Stimulated activated CD4-positive, alpha-beta T cell treated with anti-CD3 and anti-CD28 coated beads, TNF-alpha, amount 100 ng/mL, for 1 hour (primary cell): ENCODE measurements around the gene CDCA7.
"Not testable (repeated sequence)": the region's sequence is repeated elsewhere in the genome, so short reads cannot be mapped to it uniquely, and the experiment has no call there.

Experiments used
- DNase-seq, 3 donors: peaks; one replicate each; pipeline ENCODE4 v3.0.0-alpha.2; 2020; ENCODE audit warnings: low read depth in 3 of 3, low spot score in 1 of 3

Gene CDCA7

DNA sequence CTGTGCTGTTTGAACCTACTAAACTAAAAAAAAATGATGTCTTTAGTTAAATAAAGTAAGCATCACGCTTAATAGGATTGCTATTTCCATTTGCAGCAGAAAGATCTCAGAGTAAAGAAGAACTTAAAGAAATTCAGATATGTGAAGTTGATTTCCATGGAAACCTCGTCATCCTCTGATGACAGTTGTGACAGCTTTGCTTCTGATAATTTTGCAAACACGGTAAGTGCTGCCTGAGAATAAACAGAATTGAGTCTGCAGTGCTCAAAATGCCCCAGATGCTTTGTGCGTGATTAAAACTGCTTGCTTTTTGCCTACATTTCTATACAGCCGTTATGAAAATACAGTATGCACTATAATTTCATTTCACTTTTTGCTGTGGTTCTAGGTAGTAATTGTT is 3.9 kb downstream of the CDCA7 start:
- DNase-seq, result no peak

DNA sequence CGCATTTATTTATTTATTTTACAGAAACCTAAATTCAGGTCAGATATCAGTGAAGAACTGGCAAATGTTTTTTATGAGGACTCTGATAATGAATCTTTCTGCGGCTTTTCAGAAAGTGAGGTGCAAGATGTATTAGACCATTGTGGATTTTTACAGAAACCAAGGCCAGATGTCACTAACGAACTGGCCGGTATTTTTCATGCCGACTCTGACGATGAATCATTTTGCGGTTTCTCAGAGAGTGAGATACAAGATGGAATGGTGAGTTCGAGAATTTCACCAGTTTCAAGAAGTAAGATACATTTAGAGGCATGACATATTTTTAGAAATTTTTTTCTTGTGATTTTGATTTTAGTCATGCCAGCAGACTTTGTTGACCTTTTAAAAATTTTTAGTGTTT is 4.6 kb downstream of the CDCA7 start:
- DNase-seq, result no peak

DNA sequence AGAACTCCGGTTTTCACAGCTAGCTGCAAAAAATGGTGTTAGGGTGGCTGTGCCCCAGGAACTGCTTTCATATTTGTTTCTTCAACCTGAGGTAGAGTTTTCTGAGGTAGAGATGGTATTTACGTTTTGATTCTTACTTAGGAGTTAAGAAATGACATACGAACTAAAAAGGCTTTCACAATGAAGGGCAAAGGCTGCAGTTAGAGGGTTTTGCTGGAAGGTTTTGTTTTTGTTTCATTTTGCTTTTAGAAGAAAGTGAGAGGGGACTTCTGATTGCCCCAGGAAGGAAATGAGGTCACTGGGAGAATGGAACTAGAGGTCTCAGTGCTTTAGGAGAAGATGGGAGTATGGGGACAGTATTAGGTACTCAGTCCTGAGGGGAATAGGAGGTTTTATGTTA is 15.5 kb downstream of the CDCA7 start:
- DNase-seq, result no peak

DNA sequence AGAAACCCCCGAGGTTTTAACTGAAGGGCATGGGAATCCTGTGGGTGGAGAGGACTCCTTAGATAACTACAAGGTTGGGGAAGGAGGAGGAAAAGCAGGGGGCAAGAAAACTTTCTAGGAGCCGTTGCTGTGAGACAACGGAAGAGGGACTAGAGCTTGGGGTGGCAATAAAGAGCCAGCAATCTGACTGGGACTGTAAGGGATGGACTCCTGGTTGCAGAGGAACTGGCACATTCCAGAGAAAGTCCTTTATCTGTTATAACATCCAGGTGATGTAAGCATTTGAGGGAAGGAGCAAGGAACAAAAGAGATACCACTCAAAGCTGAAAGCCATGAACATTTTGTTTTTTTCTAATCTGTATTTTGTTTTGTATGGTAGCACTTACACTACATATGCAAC is 16.4 kb downstream of the CDCA7 start:
- no peak for DNase-seq

DNA sequence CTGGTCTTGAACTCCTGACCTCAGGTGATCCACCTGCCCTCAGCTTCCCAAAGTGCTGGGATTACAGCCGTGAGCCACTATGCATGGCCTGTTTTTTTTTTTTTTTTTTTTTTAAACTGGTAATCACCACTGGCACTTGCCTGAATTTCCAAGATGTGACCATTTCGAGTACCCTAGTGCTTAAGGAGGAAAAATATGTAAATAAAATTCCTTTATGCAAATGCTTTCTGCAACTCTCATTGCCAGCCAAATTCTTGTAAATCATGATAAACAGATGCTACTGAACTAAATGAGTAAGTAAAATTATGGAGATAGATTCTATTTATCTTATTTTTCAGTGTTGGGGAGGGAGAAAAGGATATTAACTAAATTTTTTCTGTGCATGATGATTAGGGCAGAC is 18.6 kb downstream of the CDCA7 start:
- no peak for DNase-seq

DNA sequence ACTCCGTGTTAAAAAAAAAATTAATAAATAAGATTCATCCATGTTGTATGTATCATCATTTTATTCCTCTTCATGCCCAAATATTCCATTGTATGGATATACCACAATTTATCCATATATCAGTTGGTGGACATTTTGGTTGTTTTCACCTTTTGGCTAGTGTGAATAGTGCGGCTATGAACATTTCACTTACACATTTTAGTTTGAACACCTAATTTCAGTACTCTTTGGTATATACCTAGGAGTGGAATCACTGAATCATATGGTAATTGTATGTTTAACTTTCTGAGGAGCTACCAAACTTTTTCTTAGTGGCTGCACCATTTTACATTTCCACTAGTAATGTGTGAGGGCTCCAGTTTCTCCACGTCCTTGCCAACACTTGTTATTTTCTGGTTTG is 20.0 kb downstream of the CDCA7 start:
- no peak for DNase-seq

DNA sequence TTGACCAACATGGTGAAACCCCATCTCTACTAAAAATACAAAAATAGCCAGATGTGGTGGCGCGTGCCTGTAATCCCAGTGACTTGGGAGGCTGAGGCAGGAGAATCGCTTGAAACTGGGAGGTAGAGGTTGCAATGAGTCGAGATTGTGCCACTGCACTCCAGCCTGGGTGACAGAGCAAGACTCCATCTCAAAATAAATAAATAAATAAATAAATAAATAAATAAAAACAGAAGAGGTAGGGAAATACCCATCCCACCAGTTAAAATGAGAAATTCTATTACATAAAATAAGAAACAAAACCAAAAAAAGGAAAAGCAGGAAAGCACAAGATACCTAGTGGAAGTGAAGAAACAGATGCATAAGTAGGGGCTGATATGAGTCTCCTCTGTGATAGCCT is 30.9 kb downstream of the CDCA7 start:
- DNase-seq, result not testable (repeated sequence)

DNA sequence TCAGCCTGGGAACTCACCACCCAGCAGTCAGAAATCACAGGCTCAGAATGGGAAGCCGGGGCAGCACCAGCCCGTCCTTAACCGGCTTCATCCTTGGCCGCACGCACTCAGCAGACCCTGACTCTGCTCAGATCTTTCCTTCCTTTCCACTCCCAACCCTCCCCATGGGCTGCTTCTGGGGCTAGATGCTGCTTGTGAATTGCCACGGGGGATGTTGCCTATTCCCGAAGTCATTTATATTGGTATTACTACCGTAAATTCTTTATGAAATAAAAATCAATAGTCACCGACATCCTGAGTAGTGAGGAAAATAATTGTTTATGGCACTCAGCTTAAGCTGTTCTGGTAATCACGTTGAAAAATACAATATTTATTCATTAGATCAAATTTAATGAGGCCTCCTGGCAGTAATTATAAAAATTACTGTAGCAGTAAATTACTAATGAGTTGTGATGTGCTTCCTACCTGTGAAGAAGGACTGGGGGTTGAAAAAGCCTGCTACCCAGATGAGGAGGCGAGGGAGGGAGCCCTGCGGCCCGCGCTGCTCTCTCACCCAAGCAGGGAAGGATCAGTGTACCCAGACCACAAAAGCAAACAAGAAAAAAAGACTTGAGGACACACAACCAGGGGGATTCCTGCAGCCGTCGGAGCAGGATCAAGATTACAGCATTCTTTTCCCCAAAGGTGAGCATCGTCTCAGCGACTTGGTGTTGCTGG is 31.5 kb downstream of the CDCA7 start:
- DNase-seq, result no peak

DNA sequence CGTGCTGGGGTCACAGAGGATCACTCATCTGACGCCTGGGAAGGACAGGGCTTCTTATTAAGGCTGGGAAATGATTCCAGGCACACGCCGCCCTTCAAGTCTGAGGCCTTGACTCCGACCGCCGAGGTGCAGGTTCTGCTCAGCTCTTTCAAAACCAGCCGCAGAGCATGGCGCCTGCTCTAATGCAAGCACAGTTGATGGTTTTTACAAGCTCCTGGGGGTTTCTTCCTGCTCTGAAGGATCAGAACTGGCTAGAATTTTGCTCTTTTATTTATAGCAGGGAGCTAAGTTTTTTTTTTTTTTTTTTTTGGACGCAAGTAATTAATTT is 32.0 kb downstream of the CDCA7 start:
- no peak for DNase-seq

DNA sequence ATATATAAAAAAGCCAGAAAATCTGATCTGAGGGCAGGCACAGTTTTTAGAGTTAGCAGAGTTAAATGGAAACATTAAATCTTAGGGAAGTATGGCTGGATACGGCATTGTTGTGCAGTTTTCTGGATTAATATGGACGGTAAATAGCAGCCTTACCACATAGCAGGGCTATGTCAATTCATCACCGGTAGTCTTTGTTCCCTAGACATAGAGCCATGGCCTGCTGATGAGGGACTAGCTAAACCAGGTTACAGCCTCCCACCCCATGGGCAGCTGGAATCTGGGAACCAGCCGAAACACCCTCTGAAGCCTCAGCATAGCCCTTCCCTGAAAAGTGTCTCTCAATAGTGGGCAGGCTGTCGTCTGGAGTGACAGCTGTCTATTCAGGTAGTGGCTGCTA is 32.4 kb downstream of the CDCA7 start:
- DNase-seq, result no peak

DNA sequence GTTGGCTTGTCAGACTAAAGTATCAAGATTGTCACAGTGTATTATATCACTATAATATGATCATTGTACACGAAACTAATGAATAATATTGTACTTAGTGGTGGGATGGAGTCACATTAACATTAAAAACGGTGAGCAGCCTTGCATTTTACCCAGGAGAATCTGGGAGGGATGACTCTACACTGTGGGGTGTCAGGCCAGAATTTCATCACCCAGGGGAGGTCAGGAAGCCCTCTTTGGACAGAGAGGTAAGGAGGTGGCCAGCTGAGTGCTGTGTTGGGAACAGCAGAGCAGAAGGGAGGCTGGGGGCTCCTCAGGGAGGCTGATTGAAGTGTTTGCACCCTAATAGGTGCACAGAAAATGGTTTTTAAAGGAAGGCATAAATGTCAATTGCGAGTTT is 33.0 kb downstream of the CDCA7 start:
- DNase-seq, result no peak

DNA sequence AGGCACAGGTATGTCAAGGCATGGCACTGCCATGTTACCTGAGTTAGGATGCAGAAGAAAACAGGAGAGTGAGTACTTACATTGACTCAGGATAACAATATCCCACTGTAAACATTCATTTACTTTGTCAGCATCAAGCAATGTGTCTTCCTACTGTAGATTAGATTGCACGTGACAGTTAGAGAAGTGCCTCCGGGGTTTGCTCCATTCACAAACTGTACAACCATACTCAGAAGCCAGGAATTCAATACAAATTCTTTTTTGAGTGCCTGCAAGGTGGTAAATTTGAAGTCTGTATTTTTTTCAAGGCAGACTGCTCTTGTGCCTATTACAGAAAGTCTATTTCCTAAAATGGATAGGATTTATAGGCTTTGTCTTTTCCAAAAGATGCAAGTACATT is 34.1 kb downstream of the CDCA7 start:
- DNase-seq, result no peak

DNA sequence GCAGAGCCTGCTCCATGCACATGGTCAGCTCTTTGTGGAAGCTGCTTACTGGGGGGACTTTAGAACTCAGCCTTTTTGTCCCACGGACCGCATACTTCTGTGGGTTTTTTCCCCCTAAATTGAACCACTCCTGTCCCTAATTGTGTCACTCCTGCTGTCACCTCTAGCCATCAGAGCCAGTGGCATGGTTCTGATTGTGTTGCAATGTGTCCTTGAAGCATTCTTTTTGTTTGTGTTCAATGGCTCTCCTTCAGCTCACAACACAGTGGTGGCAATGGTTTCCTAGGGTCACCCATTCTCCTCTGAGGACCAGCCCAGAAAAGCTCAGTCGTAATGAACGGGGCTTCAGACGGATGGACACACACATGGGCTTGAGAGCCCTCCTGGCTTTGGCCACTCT is 35.4 kb downstream of the CDCA7 start:
- DNase-seq, result no peak

DNA sequence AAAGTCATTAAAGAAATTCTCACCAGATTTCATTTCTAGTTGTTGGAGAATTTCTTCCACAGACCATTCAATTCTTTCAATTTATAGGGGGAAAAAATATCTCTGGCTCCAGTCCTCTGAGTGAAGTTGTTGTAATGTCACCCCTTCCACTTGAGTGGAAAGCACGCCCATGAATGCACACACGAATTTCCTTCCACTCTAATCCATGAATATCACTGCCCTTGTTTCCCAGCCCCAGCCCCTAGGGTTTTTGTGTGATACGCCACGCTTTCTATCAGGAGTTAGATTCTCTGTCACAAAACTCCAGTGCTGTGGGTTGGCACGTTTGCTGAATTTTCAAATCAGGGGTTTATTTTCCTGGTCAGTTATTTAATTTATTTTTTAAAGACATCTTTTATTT is 38.1 kb downstream of the CDCA7 start:
- no peak for DNase-seq

DNA sequence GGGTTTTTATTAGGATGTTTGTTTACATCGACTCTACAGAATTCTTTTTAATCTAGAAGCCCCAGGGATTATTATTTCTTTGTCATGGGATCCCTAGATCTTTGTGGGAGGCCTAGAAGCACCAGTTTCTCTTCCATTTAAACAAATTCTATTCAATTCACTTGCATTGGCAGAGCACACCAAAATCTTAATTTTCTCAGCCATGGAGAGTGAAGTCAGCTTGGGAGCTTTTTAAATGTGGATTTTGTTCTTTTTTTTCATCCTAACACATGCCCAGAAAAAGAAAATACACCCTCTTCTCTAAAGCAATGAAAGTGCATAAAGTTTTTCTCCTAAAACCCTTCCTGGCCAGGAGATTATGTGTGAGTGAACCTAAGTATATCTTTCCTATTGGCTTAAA is 38.5 kb downstream of the CDCA7 start:
- DNase-seq, result no peak

DNA sequence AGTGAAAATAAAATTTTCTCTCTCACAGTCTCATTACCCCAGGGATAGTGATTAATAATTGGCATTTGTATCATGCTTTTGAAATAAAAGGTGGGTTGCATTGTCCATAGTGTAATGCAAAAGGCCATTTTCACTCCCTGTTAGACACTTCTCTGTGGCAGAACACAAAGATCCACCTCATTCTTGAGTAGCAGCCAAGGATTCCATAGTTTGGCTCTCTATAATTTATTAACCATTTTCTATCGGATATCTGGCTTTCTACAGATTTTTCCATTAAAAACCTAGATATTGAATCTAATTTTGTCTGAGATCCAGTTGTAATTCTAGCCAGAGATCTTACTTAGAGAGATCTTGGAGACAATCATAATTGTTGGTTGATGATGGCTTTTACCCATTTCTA is 39.0 kb downstream of the CDCA7 start:
- no peak for DNase-seq

DNA sequence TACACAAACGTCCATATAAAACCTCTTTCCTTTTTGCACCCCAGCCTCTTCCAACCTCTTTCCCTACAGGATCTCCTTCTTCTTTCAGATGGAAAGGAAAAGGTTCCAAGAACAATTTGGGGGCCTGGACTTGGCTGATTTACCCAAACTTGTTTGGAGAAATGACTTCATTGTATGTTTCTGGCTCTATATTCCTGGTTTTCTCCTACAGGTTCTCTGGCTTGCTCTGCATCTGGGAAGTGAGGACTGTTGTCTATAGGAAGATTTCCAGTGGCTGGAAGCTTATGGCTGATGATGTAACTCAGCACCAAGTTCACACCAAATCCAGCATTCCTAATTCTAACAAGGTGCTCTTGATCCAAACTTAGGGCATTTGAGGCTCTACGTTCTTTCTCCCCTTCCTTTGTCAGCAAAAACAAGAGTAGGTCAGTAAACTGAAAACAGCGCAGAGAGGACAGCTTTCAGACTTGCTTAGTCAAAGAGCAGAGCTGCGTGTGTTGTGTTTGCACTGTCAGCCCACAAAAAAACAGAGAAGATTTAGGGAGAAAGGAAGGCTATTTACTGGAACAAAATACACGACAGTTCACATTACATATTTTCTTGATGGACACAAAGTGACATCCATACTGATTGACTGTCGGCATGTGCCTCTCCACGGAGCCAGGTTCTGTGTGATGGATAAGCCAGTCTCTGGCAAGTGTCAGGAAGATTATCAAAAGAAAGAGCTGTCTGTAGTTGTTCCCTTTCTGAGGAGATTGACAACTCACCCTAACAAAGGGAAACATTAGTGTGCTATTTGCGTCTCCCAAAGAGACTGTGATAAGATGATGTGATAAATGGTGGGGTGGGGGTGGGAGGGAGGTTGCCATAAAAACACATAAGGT is 39.7 kb downstream of the CDCA7 start:
- no peak for DNase-seq

DNA sequence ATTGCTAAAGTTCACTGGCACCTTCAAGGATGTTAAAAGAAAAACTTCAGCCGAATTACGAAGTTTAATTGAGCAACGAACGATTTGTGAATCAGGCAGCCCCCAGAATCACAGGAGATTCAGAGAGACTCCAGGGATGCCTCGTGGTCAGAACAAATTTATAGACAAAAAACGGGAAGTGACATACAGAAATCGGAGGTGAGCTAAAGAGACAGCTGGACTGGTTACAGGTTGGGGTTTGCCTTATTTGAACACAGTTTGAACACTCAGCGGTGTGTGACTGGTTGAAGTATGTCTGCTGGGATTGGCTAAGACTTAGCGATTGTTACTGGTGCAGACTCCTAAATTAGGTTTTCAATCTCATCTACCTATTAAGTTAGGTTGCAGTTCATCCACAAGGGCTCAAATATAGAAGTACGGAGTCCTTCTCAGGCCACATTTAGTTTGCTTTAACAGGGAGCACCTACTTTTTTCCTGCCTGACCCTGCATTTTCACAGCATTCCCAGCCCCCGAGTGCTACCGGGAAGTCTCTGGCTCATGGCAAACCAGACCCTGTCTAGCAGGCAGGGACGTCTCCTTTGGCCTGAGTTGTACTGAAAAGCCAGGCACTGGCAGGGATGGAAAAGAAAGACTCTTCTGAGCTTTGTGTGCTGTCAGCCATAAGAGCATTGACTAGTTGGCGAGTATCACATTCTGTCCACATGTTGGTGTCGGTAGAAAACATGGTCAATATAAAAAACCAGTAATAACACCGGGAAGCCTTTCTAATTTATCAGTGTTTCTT is 41.1 kb downstream of the CDCA7 start:
- no peak for DNase-seq

DNA sequence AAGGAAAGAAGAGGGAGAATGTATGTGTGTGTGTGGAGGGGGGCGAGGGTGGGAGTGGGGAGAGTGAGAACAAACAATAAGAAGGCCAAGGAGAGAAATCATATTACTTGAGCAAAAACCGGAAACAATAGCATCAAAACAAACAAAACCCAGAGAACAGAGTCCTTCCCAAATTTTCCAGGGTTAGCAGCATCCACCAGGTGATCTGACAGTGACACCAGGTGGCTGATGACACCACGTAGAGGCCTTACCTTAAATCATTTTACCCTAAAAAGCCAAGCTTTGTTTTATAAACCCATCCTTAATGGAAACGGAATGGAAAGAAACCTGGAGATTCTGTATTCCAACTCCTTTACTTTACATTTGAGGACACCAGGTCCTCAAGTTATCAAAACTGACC is 42.9 kb downstream of the CDCA7 start:
- no peak for DNase-seq

DNA sequence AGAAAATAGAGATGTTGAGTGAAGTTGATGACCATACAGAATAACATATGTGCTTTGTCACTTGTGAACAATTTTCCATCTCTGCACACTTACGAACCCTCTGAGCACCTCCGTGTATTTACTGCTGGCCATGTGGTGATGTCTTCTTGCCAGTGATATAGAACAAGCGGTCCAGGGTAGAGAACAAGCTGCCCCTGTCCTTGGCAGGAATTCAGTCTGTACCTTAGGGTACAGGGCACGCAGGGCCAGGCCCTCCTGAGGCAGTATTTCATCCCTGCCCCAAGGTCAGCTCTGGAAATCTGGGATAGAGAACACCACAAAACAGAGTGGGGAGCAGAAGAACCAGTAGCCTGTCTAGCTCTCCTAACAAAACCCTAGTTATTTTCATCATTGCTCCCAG is 44.6 kb downstream of the CDCA7 start:
- no peak for DNase-seq

DNA sequence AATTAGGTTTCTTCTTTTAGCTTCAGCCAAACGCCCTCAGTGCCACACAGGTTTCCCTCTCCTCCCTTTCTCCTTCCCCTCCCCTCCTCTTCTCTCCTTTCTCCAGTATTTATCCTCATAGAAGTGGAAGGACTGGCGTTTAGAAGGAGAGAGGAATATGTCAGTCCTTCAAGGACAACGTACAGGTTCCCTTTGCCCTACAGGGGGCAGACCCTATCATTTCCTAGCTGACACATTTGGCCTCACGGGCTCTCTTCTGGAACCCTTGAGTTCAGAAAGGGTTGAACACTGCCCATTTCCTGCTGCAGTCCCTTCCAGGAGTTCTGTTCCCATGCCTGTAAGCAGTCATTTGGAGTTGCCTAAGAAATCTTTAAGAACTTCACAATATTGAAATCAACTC is 46.1 kb downstream of the CDCA7 start:
- no peak for DNase-seq

DNA sequence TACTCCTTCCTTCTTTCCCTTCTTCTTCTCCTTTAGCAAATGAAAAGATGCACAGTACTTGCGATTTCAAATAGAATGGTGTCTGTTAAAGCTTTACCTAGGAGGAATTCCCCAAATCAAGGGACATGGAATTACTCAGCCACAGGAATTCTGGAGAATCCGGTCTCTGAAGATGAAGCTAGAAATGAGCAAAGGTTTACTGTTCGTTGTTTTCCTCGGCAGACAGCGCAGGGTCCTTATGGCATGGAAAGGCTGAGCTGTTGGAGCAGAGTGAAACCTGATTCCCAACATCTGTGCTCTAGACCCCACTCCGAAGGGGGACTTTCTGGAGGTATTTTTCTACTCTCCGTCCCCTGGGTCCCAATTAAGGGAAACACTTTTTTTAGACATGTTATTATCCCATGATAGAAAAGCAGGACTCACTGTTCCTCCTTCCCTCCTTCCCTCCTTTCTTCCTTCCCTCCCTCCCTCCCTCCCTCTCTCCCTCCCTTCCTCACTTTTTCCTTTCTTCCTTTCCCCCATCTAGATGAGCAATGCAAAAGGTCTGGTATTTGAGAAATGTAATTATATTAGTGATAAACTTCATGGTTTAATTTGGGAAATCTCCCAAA is 47.1 kb downstream of the CDCA7 start:
- DNase-seq, result no peak
